ENCODE results near the gene TH.

Gene TH

DNA sequence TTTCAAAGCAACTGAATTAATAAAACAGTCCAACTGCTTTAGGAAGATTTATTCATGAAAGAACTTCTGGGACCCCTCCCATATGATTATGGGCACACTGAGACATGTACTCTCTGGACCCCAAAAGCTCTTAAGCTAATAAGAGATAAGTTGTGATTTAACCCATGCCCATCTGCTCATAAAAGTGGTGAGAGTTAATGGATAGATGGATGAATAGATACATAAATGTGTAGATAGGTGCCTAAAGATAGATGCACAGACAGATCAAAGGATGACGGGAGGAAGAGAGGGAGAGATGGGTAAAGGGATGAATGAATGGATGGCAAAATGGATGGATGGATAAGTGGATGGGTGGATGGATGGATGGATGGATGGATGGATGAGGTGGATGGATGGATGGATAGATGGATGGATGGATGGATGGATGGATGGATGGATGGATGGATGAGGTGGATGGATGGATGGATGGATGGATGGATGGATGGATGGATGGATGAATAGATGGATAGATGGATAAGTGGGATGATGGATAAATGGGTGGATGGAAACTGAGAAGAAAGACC is 29.4 kb upstream of the TH start:
- in situ Hi-C loops (cut with HindIII; ENCODE audit: low sequenced_read_pairs): no loop called here
- no peak for DNase-seq (ENCODE audit: low read depth)
- no peak for TF ChIP-seq CTCF (IDR thresholded peaks at IDR 0.05; ENCODE audit: low read depth, low read length, missing control alignments)
- no peak overlapping the region for H3K4me3 ChIP-seq (ENCODE audit: low read depth, low read length)

DNA sequence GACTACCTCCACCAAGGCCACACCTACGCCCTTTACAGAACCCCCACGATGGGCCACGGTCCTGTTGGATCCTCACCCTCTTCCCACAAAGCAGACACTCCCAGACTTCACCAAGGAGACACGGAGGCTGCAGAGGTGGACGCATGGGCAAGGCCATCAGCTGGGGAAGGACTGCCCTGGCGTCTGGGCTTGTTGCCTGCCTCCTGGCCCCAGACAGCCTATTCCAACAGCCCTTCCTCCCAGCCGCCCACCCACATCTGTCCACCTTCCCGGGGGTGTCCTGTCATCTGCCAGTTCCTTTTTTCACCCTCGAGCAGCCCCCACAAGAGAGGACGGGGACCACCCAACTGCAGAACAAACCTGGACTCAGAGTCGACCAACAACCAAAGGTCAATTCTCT is 28.9 kb upstream of the TH start:
- in situ Hi-C loops (cut with HindIII; ENCODE audit: low sequenced_read_pairs): no loop called here
- H3K4me3 ChIP-seq (ENCODE audit: low read depth, low read length): no peak overlapping the region
- TF ChIP-seq CTCF (IDR thresholded peaks at IDR 0.05; ENCODE audit: low read depth, low read length, missing control alignments): no peak
- DNase-seq (ENCODE audit: low read depth): no peak

- no peak for TF ChIP-seq CTCF (IDR thresholded peaks at IDR 0.05; ENCODE audit: low read depth, low read length, missing control alignments)
- in situ Hi-C loops (cut with HindIII; ENCODE audit: low sequenced_read_pairs): no loop called here
- no peak overlapping the region for H3K4me3 ChIP-seq (ENCODE audit: low read depth, low read length)
- DNase-seq (ENCODE audit: low read depth): no peak
Measured at GRCh38 chr11:2199466-2200341, 28.1 kb upstream of the TH start.

DNA sequence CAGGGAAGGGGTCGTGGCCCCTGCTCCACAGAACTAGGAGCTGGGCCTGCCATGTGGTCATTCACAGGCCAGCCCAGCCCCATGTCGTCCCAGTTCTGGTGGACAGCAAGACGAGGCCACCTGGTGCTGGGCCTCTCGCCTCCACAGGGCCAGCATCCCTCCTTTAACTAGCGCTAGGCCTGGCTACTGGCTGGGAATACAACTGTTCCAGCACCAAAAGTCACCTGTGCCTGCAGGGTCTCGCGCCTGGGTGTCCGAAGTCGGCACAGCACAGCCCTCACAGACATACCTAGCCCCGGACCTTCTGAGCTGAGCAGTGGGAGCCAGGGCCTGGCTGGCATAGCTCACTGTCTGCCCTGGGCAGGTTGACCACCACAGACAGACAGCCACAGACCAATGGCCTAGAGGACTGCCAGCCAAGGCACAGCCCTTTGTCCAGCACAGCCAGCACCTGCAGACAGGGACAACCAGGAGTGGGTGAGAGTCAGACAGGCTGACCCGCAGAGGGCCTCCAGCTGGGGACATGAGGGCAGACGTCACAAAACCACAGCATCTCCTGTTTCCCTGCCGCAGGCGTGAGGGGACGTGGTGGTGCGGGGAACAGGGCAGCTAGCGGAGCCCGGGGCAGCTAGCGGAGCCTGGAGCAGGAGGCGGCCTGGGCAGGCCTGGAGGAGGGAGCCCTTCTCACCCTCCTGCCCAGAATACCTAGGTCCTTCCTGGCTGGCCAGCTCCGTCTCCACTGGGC is 27.2 kb upstream of the TH start:
- H3K4me3 ChIP-seq (ENCODE audit: low read depth, low read length): no peak overlapping the region
- no peak for TF ChIP-seq CTCF (IDR thresholded peaks at IDR 0.05; ENCODE audit: low read depth, low read length, missing control alignments)
- no peak for DNase-seq (ENCODE audit: low read depth)
- in situ Hi-C loops (cut with HindIII; ENCODE audit: low sequenced_read_pairs): no loop called here

GRCh38 chr11:2197771-2198520 is 26.3 kb upstream of the TH start:
- TF ChIP-seq CTCF (IDR thresholded peaks at IDR 0.05; ENCODE audit: low read depth, low read length, missing control alignments): no peak
- H3K4me3 ChIP-seq (ENCODE audit: low read depth, low read length): no peak overlapping the region
- no peak for DNase-seq (ENCODE audit: low read depth)
- in situ Hi-C loops (cut with HindIII; ENCODE audit: low sequenced_read_pairs): no loop called here

Data from astrocyte of the cerebellum (primary cell).